ENCODE results near the gene CPT1A.

Gene CPT1A

DNA sequence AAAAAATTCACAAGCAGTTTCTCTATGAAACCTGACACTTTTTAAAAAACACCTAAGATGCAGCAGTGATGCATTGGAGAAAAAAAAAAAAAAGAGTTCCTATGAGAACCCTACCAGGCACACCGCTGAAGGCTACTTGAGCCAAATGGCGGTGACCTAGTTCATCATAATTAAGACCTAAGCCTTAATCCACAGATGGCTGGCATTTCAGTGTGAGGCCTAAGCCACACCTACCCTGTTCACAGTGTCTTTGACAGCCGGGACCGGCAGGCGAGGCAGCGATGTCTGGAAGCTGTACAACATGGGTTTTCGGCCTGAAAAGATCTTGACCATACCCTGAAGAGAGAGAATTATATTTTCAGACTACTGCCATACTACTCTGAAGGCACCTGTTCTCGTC lies 38.0 kb downstream of the CPT1A start:
- TF ChIP-seq TCF12 (IDR thresholded peaks at IDR 0.05; ENCODE audit: low read depth) (no peak), ZBTB7A (IDR thresholded peaks at IDR 0.05; ENCODE audit: low read depth) (no peak), EP300 (IDR thresholded peaks at IDR 0.05; ENCODE audit: borderline replicate concordance) (no peak), TAF1 (IDR thresholded peaks at IDR 0.05; ENCODE audit: low read depth) (no peak), TEAD4 (IDR thresholded peaks at IDR 0.05) (no peak), RAD21 (IDR thresholded peaks at IDR 0.05; ENCODE audit: low read depth) (no peak), CEBPB (IDR thresholded peaks at IDR 0.05) (no peak), CREB1 (IDR thresholded peaks at IDR 0.05; ENCODE audit: low read depth) (no peak), NFIC (IDR thresholded peaks at IDR 0.05) (no peak), YY1 (IDR thresholded peaks at IDR 0.05; ENCODE audit: low read depth) (no peak), EGR1 (IDR thresholded peaks at IDR 0.05) (no peak), REST (IDR thresholded peaks at IDR 0.05; ENCODE audit: low read depth) (no peak), USF1 (IDR thresholded peaks at IDR 0.05) (no peak), FOXM1 (IDR thresholded peaks at IDR 0.05; ENCODE audit: borderline replicate concordance, low read depth) (no peak)
- TF ChIP-seq, protein P1, sequence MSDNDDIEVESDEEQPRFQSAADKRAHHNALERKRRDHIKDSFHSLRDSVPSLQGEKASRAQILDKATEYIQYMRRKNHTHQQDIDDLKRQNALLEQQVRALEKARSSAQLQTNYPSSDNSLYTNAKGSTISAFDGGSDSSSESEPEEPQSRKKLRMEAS (IDR thresholded peaks at IDR 0.05) = no peak

- TF ChIP-seq USF1 (IDR thresholded peaks at IDR 0.05) (no peak), RAD21 (IDR thresholded peaks at IDR 0.05; ENCODE audit: low read depth) (peak; percentile 48)
Measured at GRCh38 chr11:68798221-68798813, 43.4 kb downstream of the CPT1A start.

- no peak; the same call in 1 of the 2 replicates for TF ChIP-seq RAD21 (IDR thresholded peaks at IDR 0.05; ENCODE audit: low read depth)
- TF ChIP-seq REST (IDR thresholded peaks at IDR 0.05; ENCODE audit: low read depth) = no peak
- TF ChIP-seq, protein P1 (IDR thresholded peaks at IDR 0.05) = peak; percentile 50; the same call in 1 of the 2 replicates
- peak; percentile 65 for TF ChIP-seq YY1 (IDR thresholded peaks at IDR 0.05; ENCODE audit: low read depth)
- peak; percentile 87 for TF ChIP-seq NFIC (IDR thresholded peaks at IDR 0.05)
- peak; percentile 57; the same call in 1 of the 2 replicates for TF ChIP-seq TCF12 (IDR thresholded peaks at IDR 0.05; ENCODE audit: low read depth)
- 0 out of 2 replicates have a peak, but pooled peaks have one; percentile 8 for TF ChIP-seq USF1 (IDR thresholded peaks at IDR 0.05)
- TF ChIP-seq EP300 (IDR thresholded peaks at IDR 0.05; ENCODE audit: borderline replicate concordance) = peak; percentile 29; the same call in 1 of the 2 replicates
- no peak for TF ChIP-seq FOXM1 (IDR thresholded peaks at IDR 0.05; ENCODE audit: borderline replicate concordance, low read depth)
- TF ChIP-seq EGR1 (IDR thresholded peaks at IDR 0.05) = no peak
- TF ChIP-seq ZBTB7A (IDR thresholded peaks at IDR 0.05; ENCODE audit: low read depth) = no peak
- no peak for TF ChIP-seq CEBPB (IDR thresholded peaks at IDR 0.05)
- TF ChIP-seq TEAD4 (IDR thresholded peaks at IDR 0.05) = peak; percentile 65
- no peak for TF ChIP-seq TAF1 (IDR thresholded peaks at IDR 0.05; ENCODE audit: low read depth)
- no peak for TF ChIP-seq CREB1 (IDR thresholded peaks at IDR 0.05; ENCODE audit: low read depth)
Measured at GRCh38 chr11:68796801-68797200, 44.9 kb downstream of the CPT1A start.

GRCh38 chr11:68792400-68792966 lies 49.2 kb downstream of the CPT1A start:
- TF ChIP-seq CEBPB (IDR thresholded peaks at IDR 0.05) (no peak), USF1 (IDR thresholded peaks at IDR 0.05) (no peak), YY1 (IDR thresholded peaks at IDR 0.05; ENCODE audit: low read depth) (no peak), ZBTB7A (IDR thresholded peaks at IDR 0.05; ENCODE audit: low read depth) (no peak), NFIC (IDR thresholded peaks at IDR 0.05) (no peak), REST (IDR thresholded peaks at IDR 0.05; ENCODE audit: low read depth) (no peak), EP300 (IDR thresholded peaks at IDR 0.05; ENCODE audit: borderline replicate concordance) (no peak)
- TF ChIP-seq, protein P1 (IDR thresholded peaks at IDR 0.05) = no peak
